GM21390 (cell line): ENCODE results near the gene ST6GAL2.

Experiments
- ATAC-seq: cut with Tn5 transposase; IDR thresholded peaks from one replicate; pipeline ENCODE4 v1.9.1; 2021; ENCODE audit not compliant: unreplicated experiment

The ST6GAL2 gene

DNA sequence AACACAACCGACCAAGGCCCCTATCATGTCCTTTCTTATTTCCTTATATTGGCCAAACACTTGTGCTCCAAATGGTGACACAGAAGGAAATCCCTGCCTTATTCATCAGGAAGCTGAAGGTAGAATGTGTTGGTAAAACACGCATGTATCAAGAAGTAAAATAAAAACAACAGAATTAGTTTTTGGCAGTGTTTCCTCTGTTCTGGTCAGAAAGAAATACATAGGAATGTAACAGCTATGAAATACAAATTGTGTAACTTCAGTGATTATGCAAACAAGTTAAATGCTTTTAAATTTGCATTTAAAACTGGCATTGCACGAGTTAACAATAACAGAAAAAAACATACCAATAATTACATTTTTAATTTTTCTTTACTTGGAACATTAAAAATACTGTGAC is 19.3 kb downstream of the ST6GAL2 start:
- ATAC-seq, result no peak

DNA sequence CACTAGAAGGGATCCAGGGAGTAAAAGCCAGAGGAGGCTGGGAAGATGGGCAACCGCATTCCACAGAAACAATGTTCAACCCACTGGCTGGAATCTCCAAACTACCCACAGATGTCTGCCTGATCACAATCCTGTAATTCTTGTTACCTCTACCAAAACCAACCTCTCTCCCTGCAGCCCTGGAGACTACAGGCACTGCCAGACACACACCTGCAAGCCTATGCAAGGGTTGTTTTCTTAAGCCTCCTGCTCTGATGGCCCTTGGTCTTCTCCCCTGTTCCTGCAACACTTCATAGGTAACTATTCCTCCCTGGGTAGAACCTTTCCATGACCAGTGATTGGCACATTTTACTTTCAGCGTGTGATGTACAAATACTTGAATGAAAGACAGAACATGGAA is 21.9 kb downstream of the ST6GAL2 start:
- no peak for ATAC-seq

- ATAC-seq, result no peak
Measured at GRCh38 chr2:106863387-106863786, 22.6 kb downstream of the ST6GAL2 start.

DNA sequence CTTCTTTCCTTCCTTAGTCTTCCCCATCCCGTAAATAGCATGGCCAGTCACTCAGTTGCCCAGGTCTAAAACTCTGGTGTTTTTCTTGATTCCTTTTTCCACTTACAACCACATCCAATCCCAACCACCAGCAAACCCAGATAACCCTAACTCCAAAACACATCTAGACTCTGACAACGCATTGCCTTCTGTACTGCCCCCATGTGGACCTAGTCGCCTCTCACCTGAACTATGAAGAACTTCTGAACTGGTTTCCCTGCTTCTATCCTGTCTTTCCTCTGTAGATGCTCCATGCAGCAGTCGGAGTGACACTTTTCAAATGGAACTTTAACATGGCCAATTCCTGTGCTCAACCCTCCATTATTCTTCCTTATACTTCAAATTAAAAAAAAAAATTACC is 26.5 kb downstream of the ST6GAL2 start:
- no peak for ATAC-seq

- no peak for ATAC-seq
Measured at GRCh38 chr2:106858810-106859209, 27.2 kb downstream of the ST6GAL2 start.

DNA sequence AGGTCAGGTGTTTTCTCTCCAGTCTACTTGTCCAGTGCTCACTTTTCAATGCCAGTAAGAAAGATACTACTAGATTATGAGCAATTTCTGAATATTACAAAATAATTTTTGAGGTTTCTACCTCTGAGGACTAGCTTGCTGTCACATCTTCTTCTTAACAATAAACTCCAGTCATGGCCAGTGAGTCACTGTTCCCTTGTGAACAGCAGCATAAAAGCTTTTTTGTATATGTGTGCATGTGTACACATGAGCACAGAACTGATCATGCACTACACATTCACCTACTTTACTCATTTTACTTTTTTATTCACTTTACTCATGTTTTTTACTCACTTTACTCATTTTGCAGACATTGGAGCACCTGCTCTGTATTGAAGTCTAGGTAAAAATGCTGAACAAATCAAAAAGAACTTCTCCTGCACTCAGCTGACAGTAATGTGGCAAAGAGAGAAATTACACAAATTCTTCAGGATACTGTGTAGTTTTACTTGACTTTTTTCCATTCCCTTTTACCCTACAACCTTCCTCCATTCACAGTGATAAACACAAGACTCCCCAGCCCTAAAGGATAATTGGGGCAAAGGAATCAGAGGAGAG is 28.0 kb downstream of the ST6GAL2 start:
- ATAC-seq, result no peak

DNA sequence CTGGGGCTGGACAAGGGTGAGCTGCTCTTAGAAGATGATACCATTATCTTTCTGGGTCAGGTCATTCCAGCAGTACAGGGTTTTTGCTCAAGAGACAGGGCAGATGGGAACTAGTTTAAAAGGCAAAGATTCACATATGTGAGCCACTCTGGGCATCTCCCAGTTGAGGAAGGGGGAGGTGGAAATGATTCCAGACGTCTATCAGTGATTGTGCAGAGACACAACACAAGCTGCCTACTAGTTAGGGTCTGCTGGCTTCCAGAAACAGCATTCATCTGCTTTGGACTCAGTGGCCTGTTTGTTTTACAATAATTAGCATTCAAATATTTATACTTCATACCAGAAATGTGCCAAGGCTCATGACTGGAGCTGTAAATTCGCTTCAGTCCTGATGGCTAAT is 32.3 kb downstream of the ST6GAL2 start:
- ATAC-seq, result no peak

DNA sequence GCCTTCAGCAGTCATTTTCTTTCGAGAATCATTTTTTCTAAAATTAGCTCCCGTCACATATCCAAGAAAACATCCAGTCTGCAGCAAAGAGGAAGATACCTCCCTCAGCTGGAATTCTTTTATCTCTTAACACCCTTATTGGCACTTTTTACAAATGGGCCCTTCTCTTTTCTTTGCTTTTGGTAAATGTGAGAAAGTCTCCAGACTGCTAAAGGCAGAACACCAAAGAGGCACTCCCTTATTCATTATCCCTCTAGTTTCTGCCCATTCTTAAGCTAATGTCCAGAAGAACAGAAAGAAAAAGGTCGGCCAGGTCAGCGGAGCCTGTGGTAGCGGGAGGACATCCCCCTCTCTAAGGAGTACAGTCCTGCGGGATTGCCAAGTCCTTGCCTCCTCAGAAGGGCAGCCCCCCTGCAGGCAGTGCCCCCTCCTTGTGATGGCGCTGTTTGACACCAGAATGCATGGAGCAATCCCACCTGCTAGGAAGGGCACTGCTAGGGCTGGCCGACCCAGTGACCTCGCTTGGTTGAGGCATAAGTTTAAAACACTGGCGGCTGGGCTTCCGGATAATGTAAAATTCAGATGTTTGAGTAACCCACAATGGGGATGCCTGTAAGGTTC is 34.0 kb downstream of the ST6GAL2 start:
- ATAC-seq, result no peak

DNA sequence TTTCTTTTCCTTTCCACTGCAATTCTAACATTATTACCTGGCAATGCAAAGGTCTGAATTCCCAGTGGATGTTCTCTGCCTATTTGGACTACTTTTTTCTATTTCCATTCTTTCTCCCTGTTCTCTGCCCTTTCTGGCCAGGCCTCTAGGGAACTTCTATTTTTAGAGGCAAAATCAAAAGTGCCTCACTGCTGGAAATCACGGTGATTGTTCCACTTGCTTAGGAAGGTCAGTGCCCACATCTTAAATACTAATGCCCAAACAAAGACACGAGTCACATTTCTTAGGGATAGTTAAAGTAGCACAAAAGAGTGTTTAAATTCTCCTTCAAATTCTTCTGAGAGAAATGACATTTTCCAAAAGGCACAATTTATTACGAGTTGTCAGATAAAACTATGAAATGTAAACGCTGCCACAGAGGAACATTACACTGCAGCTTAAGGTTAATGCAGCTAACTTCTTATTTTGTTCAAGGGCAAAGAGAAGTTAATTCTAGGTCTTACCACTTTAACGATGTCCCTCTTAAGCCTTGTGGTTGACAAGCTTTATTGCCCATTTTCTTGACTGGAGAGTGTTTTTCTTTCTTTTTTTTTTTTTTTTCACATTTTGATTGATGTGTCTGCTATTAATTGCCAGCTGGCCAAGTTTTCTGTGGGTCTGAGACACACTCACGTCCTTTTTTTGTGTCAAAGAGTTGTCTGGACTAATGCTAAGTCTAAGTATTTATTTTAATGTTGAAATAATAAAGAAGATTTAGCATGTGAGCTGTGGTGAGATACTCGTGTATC is 34.7 kb downstream of the ST6GAL2 start:
- ATAC-seq, result no peak

- no peak for ATAC-seq
Measured at GRCh38 chr2:106849253-106849652, 36.7 kb downstream of the ST6GAL2 start.

DNA sequence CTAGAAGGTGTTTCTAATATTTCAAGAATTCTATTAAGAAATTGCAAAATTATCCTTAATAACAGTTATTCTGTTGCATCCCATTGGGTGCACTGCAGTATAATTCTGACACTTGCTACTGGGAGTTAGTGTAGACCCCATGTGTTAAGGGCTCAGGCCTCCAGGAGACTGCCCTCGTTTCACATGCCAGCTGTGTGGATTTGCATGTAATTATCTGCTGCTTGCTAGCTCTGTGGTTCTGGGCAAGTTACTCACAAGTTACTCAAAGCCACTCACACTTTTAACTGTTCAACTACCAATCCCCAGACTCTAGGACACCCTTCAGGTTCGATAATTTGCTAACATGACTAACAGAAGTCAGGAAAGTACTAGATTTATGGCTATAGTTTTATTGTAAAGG is 38.6 kb downstream of the ST6GAL2 start:
- no peak for ATAC-seq

GRCh38 chr2:106845716-106846115 is 40.3 kb downstream of the ST6GAL2 start:
- ATAC-seq, result no peak

- ATAC-seq, result no peak
Measured at GRCh38 chr2:106843910-106844250, 42.1 kb downstream of the ST6GAL2 start.

DNA sequence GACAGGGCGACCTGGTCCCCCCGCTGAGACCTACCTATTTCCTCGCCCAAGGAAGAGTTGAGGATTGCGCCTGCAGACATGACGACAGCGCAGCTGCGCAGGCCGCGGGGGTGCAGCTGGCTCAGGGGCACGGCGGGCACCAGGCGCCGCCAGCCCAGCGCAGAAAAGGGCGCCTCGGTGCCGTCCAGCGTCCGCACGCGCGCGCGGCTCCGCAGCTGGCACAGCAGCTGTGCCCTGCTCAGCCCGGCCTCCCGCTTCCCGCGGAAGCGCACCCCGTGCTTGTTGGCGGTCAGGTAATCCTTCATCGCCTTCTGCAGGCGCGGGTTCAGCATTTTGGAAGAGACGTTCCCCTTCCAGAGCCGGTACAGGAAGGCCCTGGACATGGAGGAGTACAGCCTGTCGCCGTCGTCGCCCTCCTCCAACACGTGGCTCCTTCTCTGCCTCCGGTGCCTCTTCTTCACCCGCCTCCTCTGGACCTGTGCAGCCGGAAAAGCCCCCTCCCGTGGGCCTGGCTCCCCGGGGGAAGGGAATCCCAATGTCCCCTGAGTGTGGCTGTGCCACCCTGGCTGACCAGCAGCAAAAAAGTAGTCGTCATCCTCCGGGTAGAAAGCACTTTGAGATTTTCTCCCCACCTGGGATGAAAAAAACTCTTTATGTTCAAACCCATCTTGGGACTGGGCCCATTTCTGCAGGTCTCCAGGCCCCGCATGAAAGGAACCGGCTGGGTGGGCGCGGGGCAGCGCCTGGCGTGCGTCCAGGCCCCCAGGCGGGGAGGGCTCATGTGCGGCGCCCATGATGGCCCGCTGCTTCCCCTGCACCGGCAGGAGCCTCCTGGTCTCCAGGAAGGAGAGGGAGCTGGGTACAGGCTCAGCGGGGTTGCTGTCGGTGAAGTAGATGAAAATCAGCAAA is 42.7 kb downstream of the ST6GAL2 start:
- ATAC-seq, result no peak

DNA sequence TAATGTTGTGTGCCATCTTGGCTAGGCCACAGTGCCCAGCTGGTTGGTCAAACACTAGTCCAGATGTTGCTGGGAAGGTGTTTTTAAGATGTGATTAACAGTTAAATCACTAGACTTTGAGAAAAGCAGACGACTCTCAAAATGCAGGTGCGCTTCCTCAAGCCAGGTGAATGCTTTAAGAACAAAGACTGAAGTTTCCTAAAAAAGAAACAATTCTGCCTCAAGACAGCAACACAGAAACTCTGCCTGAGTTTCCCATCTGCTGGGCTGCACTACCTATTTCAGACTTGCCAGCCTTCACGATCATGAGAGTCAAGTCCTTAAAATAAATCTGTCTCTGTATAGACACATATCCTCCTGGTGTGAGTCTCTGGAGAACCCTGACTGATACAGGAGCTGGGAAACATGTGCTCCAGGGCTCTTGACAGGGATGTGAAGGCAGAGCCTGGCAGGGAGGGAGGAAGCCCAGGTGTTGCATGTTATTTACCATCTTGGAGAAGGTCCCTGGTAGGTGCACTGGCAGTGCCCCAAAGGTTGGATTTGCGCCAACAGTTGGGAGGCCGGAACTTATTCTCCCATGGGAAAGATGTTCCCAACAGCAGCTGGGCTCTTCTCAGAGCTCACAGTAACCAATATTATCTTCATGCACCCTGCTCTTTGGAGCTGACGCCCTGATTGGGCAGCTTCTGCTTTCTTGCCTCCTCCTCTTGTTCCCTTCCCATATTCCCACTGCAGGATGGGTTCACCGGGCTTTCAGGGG is 43.9 kb downstream of the ST6GAL2 start:
- no peak for ATAC-seq

- ATAC-seq, result no peak
Measured at GRCh38 chr2:106840818-106841217, 45.1 kb downstream of the ST6GAL2 start.

DNA sequence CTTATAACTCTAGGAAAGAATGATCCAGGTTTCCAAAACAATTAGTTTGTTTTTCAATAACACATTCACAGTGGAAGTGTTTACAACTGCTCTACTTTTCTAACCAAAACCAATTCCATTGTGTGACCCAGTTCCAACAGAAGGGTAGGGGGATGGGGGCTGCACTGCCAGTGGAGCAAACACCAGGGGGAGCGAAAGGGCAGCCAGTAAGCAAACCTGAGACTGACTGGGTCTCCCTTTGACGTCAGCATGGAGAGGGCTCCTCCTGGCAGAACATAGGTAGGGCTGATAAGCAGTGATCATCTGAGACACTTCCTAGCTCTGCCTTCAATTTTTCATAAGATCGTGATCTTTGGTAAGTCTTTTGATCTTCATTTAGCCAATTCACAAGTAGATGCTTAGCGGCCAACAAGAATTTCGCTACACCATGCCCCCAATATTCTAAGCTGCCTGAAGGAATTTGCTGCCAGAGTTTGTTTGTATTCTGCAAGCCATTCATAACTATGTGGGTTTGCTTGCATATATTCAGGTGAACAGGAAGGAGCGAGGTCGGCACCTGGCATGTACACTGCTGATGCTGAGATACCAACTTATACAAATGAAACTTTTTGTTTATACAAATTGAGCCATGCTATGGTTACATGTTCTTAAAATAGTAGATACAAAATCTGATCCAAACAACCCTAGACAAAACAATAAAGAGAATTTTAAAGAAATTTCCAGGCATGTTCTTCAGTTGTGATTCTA is 45.9 kb downstream of the ST6GAL2 start:
- no peak for ATAC-seq

- no peak for ATAC-seq
Measured at GRCh38 chr2:106833256-106833655, 52.7 kb downstream of the ST6GAL2 start.

GRCh38 chr2:106831816-106832569 is 54.0 kb downstream of the ST6GAL2 start:
- no peak for ATAC-seq
